PC-3 (cell line): ENCODE data around the gene SPRED2. TPM values are rescaled to one million over a fixed set of nuclear protein-coding genes. Genes with fewer than 3 reads are reported as not detected.

Experiments used
- ATAC-seq: fragments of 200-7000 bp; cut with Tn5 transposase; 2 replicates; pipeline ENCODE4 v1.9.1; 2020; ENCODE audit warnings: mild to moderate bottlenecking, moderate library complexity
- BruUV-seq: library from RNA; stranded (reverse); fragments of 400-500 nt; replicated peaks from 2 replicates; lab custom pipeline; 2021; lab: Mats Ljungman, UMichigan
- CTCF ChIA-PET: fragments of 300-600 bp; sonication (Branson Sonifier 250); formaldehyde crosslinking; loops from one replicate; lab custom pipeline; 2022; ENCODE audit warnings: antibody characterized with exemption; lab: Charles Lee
- POLR2A ChIA-PET: fragments of 300-600 bp; sonication (Branson Sonifier 250); formaldehyde crosslinking; loops from one replicate; lab custom pipeline; 2022; ENCODE audit warnings: antibody characterized with exemption; ENCODE audit not compliant: unreplicated experiment; lab: Charles Lee
- DNase-seq: peaks from one replicate; pipeline ENCODE4 v3.0.0-alpha.2; 2015
- H2AFZ ChIP-seq: fragments of 300-600 bp; sonication (generic); 2 replicates; pipeline ENCODE4 v1.6.0; 2016; ENCODE audit warnings: antibody characterized with exemption, low read length
- H3F3A ChIP-seq: fragments of 300-600 bp; sonication (generic); one replicate; pipeline ENCODE4 v1.6.0; 2017; ENCODE audit warnings: antibody characterized with exemption, low read length, control low read depth, mild to moderate bottlenecking; ENCODE audit not compliant: unreplicated experiment
- H3K27ac ChIP-seq: fragments of 300-600 bp; sonication (generic); 2 replicates; pipeline ENCODE4 v1.5.1; 2016; ENCODE audit warnings: mild to moderate bottlenecking, low read length
- H3K27me3 ChIP-seq: fragments of 300-600 bp; sonication (generic); 2 replicates; pipeline ENCODE4 v1.6.1; 2016; ENCODE audit warnings: low read length, mixed read lengths
- H3K36me3 ChIP-seq: fragments of 300-600 bp; sonication (generic); 2 replicates; pipeline ENCODE4 v1.6.1; 2016; ENCODE audit warnings: low read depth, mixed run types, low read length, mixed read lengths
- H3K4me1 ChIP-seq: fragments of 300-600 bp; sonication (generic); 2 replicates; pipeline ENCODE4 v1.5.1; 2016; ENCODE audit warnings: low read length; ENCODE audit not compliant: insufficient read depth
- H3K4me2 ChIP-seq: fragments of 300-600 bp; sonication (generic); 2 replicates; pipeline ENCODE4 v1.6.0; 2016; ENCODE audit warnings: low read length
- H3K4me3 ChIP-seq: fragments of 300-600 bp; sonication (generic); 2 replicates; pipeline ENCODE4 v1.5.1; 2016; ENCODE audit warnings: mild to moderate bottlenecking, low read length, mixed read lengths
- H3K79me2 ChIP-seq: fragments of 300-600 bp; sonication (generic); 2 replicates; pipeline ENCODE4 v1.6.1; 2017; ENCODE audit warnings: low read length, mixed read lengths
- H3K9ac ChIP-seq: fragments of 300-600 bp; sonication (generic); 2 replicates; pipeline ENCODE4 v1.6.0; 2016; ENCODE audit warnings: mild to moderate bottlenecking, low read length
- H3K9me2 ChIP-seq: fragments of 300-600 bp; sonication (generic); replicated peaks from 2 replicates; pipeline ENCODE4 v1.6.1; 2016; ENCODE audit warnings: mixed run types, low read length, mixed read lengths
- H3K9me3 ChIP-seq: fragments of 300-600 bp; sonication (generic); 2 replicates; pipeline ENCODE4 v1.6.1; 2016; ENCODE audit warnings: low read length, mixed read lengths
- H4K20me1 ChIP-seq: fragments of 300-600 bp; sonication (generic); 2 replicates; pipeline ENCODE4 v1.6.1; 2016; ENCODE audit warnings: low read length, mixed read lengths
- EZH2 ChIP-seq: fragments of 300-600 bp; sonication (generic); IDR thresholded peaks from one replicate; pipeline ENCODE4 v1.6.1; 2017; ENCODE audit warnings: antibody characterized with exemption, mild to moderate bottlenecking, low read length; ENCODE audit not compliant: unreplicated experiment
- EZH2phosphoT487 ChIP-seq: fragments of 300-600 bp; sonication (generic); IDR thresholded peaks from 2 replicates; pipeline ENCODE4 v1.6.1; 2018; ENCODE audit warnings: mild to moderate bottlenecking, antibody characterized with exemption, low read length, borderline replicate concordance
- intact Hi-C: fragments of 100-400 bp; cut with micrococcal nuclease; formaldehyde crosslinking; loops from 2 replicates; pipeline ENCODE4 v1.9.0; 2023
- total RNA-seq: library from RNA; depleted of rRNA; stranded (reverse); fragments of >200 nt; gene quantifications from 2 replicates; pipeline ENCODE4 v1.2.3, GENCODE V29; 2014
- TF ChIP-seq, protein P1 (sequence below): fragments of 300-600 bp; sonication (generic); conservative IDR thresholded peaks from 2 replicates; pipeline ENCODE4 v1.5.1; 2017; ENCODE audit warnings: antibody characterized with exemption, low read depth, mild to moderate bottlenecking, low read length

The SPRED2 gene
- total RNA-seq, 1 experiment from 2014 or later: 16.2 TPM

DNA sequence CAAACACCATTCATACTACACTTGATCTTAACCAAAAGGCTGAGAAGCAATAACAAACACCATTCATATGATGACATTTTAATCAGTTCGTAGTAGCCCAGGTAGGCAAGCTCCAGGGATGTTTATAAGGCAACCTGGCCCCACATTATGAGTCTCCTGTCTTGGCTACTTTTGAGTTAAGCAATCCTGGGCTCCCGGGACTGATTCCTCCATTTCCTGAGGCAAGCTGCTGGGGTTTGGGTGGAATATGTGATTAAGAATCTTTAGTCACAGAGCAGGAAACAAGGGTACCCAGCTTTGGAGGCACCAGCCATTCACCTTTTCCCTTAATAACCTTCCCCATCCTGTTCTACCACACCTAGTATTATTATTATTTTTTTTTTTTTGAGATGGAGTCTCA is 24.5 kb upstream of the SPRED2 start:
- ATAC-seq (no peak), DNase-seq (peak; percentile 25)
- H3K27me3 ChIP-seq: no peaks in the 10 kb centered on the region
- peak overlapping the region; percentile 26; the same call in 1 of the 2 replicates for H3K4me2 ChIP-seq
- intact Hi-C loops: no loop called here
- TF ChIP-seq, protein P1, sequence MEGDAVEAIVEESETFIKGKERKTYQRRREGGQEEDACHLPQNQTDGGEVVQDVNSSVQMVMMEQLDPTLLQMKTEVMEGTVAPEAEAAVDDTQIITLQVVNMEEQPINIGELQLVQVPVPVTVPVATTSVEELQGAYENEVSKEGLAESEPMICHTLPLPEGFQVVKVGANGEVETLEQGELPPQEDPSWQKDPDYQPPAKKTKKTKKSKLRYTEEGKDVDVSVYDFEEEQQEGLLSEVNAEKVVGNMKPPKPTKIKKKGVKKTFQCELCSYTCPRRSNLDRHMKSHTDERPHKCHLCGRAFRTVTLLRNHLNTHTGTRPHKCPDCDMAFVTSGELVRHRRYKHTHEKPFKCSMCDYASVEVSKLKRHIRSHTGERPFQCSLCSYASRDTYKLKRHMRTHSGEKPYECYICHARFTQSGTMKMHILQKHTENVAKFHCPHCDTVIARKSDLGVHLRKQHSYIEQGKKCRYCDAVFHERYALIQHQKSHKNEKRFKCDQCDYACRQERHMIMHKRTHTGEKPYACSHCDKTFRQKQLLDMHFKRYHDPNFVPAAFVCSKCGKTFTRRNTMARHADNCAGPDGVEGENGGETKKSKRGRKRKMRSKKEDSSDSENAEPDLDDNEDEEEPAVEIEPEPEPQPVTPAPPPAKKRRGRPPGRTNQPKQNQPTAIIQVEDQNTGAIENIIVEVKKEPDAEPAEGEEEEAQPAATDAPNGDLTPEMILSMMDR: no peak
- no peak for TF ChIP-seq EZH2
- no peak for TF ChIP-seq EZH2phosphoT487
- H3K36me3 ChIP-seq: no peaks in the 10 kb centered on the region
- no peaks in the 10 kb centered on the region for H3K9me2 ChIP-seq
- ChIA-PET POLR2A (no interaction called here), CTCF (no interaction called here)
- H3K9ac ChIP-seq: no peak overlapping the region; the same call in 1 of the 2 replicates
- peak overlapping the region; percentile 53 for H3K27ac ChIP-seq
- no peak overlapping the region for H2AFZ ChIP-seq
- BruUV-seq: no TSS peak
- H3K4me3 ChIP-seq: no peak overlapping the region
- H3K79me2 ChIP-seq: no peaks in the 10 kb centered on the region
- no peaks in the 10 kb centered on the region for H4K20me1 ChIP-seq
- no peaks in the 10 kb centered on the region for H3K9me3 ChIP-seq
- H3F3A ChIP-seq: peaks cover 6% of the 10 kb centered on the region
- H3K4me1 ChIP-seq: peaks cover 54% of the 10 kb centered on the region

DNA sequence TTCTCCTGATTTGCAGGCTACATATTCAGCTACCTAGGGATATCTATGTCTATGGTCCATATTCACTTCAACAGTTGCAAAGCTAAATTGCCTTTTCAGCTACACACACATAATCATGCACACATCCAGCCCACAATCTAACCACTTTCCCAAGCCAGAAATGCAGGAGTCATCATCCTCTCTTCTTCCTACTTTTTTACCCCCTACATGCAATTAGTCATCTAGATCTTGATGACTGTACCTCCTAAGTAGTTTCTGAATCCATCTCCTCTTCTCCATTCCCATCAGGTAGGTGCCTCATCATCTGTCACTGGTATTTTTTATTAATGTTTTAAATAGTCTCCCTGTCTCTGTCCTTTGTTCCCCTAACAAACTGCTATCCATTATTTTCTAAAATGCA is 23.7 kb upstream of the SPRED2 start:
- no peak overlapping the region for H2AFZ ChIP-seq
- peak overlapping the region; percentile 68 for H3K27ac ChIP-seq
- CTCF ChIA-PET: no interaction called here
- H4K20me1 ChIP-seq: no peaks in the 10 kb centered on the region
- H3K79me2 ChIP-seq: no peaks in the 10 kb centered on the region
- peak; percentile 85 for DNase-seq
- H3K36me3 ChIP-seq: no peaks in the 10 kb centered on the region
- no peak overlapping the region for H3K4me3 ChIP-seq
- H3K9me3 ChIP-seq: no peaks in the 10 kb centered on the region
- H3F3A ChIP-seq: peaks cover 6% of the 10 kb centered on the region
- H3K4me1 ChIP-seq: peaks cover 54% of the 10 kb centered on the region
- ATAC-seq: peak; percentile 76
- peak overlapping the region; percentile 26 for H3K4me2 ChIP-seq
- H3K9me2 ChIP-seq: no peaks in the 10 kb centered on the region
- POLR2A ChIA-PET: no interaction called here
- intact Hi-C loops: no loop called here
- no peak overlapping the region for H3K9ac ChIP-seq
- TF ChIP-seq EZH2phosphoT487: no peak
- TF ChIP-seq, protein P1: no peak
- no peak for TF ChIP-seq EZH2
- BruUV-seq: no TSS peak
- H3K27me3 ChIP-seq: no peaks in the 10 kb centered on the region

DNA sequence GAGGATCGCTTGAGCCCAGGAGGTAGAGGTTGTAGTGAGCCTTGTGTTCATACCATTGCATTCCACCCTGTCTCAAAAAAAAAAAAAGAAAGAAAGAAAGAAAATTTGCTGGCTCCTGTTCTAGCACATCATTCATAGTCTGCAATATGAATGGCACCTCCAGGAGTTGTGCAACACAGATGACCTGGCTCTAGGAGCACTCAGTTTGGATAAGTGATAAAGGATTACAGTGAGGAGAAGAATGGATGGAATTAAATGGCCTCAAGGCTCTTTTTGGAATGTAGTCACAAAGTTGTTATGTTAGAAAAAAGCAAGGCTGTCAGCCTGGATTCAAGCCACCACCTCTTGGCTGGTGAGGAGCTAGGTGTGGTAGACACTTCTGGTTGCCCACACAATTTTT is 21.5 kb upstream of the SPRED2 start:
- Histone ChIP-seq H3K27ac (no peak overlapping the region), H3K9me2 (no peaks in the 10 kb centered on the region), H4K20me1 (no peaks in the 10 kb centered on the region), H3K36me3 (no peaks in the 10 kb centered on the region), H3K27me3 (no peaks in the 10 kb centered on the region), H3F3A (peaks cover 6% of the 10 kb centered on the region), H3K4me1 (peaks cover 51% of the 10 kb centered on the region), H3K9ac (no peak overlapping the region), H2AFZ (no peak overlapping the region), H3K4me2 (peak overlapping the region; percentile 5; the same call in 1 of the 2 replicates), H3K9me3 (no peaks in the 10 kb centered on the region), H3K79me2 (no peaks in the 10 kb centered on the region), H3K4me3 (no peak overlapping the region)
- no TSS peak for BruUV-seq
- ATAC-seq: no peak
- intact Hi-C loops: no loop called here
- ChIA-PET POLR2A (no interaction called here), CTCF (no interaction called here)
- peak; percentile 81 for DNase-seq
- TF ChIP-seq, protein P1: no peak
- no peak for TF ChIP-seq EZH2phosphoT487
- no peak for TF ChIP-seq EZH2
